Left hindlimb (tissue), 1 donor: ENCODE measurements around the gene PDLIM1.

Experiments used
- DNase-seq: peaks from one replicate; pipeline ENCODE4 v3.0.0-alpha.2; 2018

PDLIM1 gene

DNA sequence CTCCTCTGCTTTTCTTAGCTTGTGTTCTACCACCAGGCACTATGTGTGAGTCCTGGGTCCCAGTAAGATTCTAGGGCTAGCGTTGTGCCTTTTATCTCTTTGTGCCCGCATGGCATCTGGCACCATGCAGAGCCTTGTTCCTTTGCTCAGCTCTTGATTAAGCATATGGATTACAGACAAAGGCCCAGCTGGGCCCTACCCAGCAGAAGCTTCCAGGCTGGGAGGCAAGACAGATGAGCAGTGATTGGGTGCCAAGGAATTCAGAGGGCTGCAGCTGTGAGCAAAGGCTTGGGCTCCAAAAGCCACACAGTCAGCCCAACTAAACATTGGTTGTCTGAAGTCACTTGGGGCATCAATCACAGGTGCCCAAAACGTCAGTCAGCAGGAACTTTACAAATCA lies 94.8 kb downstream of the PDLIM1 start:
- peak; percentile 43 for DNase-seq

DNA sequence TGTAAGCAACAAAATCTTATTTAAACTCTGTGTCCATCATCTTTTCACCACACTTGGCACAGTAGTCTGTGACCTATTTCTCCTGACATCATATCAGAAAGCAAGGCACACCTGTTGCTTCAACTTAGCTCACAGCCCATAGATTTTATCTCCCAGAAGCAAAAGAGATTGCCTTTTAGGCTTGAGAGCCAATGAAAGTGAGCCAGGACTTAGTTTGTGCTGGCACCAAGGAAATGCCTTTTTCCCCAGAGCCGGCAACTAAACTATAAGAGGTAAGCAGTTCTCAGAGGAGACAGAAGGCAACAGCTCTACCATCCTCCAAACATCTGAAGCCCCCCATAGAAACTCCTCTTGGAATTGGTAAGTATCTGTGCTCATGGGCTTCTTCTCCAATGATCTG lies 96.9 kb downstream of the PDLIM1 start, which contains the start of gene ACSM6:
ACSM6 (plus strand) TSS at position 295 of the 400 bp plus-strand sequence. CDS start 248 bp downstream, outside the sequence.
- no peak for DNase-seq

DNA sequence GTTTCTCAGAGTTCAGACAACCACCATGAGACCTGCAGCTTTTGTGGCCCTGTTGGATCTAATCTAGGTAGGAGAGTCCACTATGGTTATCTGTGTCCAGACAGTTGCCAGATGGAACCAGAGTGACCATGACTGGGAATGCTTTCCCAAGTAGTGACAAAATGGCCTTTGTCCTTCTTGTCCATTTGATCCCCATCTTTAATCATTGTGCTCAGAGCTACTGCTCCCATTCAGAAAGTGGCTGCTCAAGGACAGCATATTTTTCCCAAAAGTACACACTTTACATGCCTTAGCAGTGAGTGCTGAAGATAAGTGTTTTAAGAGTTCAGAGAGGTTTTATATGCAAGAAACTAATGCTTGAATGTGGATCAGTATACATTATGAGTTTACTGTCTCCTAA lies 102.2 kb downstream of the PDLIM1 start:
- no peak for DNase-seq

DNA sequence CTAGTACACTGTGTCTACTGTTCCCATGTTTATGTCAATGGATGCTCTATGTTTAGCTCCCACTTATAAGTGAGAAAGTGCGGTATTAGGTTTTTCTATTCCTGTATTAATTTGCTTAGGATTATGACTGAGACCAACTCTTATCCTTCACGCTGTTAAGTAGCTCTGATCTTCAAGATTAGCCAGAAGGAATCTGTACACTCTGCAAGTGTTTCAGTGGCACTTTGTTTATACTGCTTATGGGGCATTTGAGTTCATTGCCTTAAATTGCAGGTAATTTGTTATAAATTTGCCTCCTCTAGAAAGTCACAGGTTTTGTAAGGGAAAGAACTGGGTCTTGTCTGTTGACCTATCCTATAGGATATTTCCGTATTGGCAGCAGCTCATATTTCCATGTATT lies 103.2 kb downstream of the PDLIM1 start:
- DNase-seq: no peak
